Esophagus muscularis mucosa (tissue), 3 donors: ENCODE results near the gene FERMT3.

ENCODE experiments used
- CTCF ChIP-seq, 3 experiments: fragments of 200-600 bp in 2 of 3; fragments of 450-650 bp in 1 of 3; sonication (generic) in 2 of 3; IDR thresholded peaks; one replicate each; pipeline ENCODE4 v1.5.1; 2017 to 2019; ENCODE audit warnings: antibody characterized with exemption in 3 of 3, mild to moderate bottlenecking in 2 of 3, moderate library complexity in 1 of 3
- POLR2AphosphoS5 ChIP-seq, 2 donors: sonication (generic); formaldehyde crosslinking; IDR thresholded peaks; one replicate each; pipeline ENCODE4 v1.6.1; 2017; ENCODE audit warnings: antibody characterized with exemption in 2 of 2

GRCh38 chr11:64234647-64235379 is 28.3 kb downstream of the FERMT3 start:
- TF ChIP-seq CTCF (IDR thresholded peaks at IDR 0.05) (peak in 2 of 3 experiments; percentile 11), POLR2AphosphoS5 (IDR thresholded peaks at IDR 0.05) (peak; percentile 17 to 66)
